Dermis microvascular lymphatic vessel endothelial cell (primary cell): Measurements from ENCODE around the gene NCKAP5. TPM values are rescaled to one million over a fixed set of nuclear protein-coding genes. Genes with fewer than 3 reads are reported as not detected.

Experiments used
- DNase-seq, 2 donors: peaks; one replicate each; pipeline versions ENCODE4 v3.0.0 to v3.0.0-alpha.2; 2010; ENCODE audit warnings: low read depth in 2 of 2
- total RNA-seq: library from RNA; depleted of rRNA; stranded (reverse); fragments of >200 nt; gene quantifications from 2 replicates; pipeline ENCODE4 v1.2.1, GENCODE V29; 2014

NCKAP5 gene
- total RNA-seq, 1 donor from 2014 or later = under 0.01 TPM

- DNase-seq = no peak
Observed at GRCh38 chr2:132641819-132642218, 926.4 kb downstream of the NCKAP5 start.

DNA sequence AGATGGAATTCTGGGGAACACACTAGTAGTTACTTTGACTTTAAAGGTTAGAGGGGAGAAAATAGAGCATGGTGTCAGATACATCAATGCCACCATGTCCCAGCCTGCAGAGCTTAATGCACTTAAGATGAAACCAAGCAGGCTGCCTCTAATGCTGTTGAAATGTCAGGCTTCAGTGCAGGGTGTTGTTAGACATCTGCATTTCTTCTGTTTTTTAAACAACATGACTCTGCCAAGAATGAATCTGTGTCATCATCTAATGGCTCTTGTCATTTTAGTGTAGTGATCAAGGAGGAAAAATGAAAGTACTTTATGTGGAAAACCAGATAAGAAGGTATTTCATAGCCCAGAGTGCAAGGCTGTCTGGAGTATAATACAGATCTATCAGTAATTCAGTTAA, 928.1 kb downstream of the NCKAP5 start:
- DNase-seq = no peak

DNA sequence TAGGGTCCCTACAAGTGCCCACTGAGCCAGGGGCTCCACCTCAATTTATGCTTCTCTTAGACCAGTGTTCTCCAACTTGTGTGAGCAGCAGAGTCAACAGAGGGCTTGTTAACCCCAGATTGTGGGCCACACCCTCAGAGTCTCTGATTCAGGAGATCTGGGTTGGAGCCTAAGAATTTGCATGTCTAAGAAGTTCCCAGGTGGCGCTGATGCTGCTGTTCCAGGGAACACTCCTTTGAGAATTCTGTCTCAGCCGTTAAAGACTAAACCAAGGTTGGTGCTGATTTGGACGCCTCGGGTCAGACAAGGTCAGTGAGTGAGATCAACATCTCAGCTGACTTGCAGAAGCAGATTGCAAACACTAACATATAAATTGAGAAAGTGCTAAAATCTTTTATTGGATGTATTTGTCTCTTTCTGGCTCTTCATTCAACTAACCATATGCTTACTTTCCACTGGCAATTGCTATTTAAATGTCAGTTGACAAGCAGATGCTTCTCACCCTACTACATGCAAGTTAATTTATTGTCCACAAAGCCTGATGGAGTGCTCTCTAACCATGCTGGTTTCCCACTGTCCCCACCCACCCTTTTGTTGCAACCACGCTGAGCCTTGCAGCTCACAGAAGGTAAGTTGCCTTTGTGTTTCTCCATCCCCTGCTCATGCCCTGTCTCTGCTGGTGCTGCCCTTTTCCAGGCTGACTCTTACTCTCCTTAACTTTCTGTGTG, 929.8 kb downstream of the NCKAP5 start:
- no peak for DNase-seq

DNA sequence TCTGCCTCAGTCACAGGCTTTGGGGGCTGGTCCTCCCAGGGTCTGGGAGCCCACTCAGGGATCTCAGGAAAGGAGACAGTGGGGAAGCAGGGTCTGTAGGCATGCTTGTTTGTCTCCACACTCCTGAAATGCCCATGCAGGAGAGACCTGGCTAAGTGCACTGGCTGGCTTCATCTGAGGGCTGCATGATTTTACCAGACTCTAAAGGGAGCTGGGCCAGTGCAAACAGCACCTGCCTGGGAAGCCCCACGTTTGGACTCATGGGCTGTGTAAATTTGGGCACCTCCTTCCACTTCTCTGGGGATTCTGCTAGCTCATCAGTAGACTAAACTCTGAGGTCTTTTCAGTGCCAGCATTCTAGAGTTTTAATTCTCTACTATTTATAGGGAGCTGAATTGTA, 931.9 kb downstream of the NCKAP5 start:
- no peak for DNase-seq

DNA sequence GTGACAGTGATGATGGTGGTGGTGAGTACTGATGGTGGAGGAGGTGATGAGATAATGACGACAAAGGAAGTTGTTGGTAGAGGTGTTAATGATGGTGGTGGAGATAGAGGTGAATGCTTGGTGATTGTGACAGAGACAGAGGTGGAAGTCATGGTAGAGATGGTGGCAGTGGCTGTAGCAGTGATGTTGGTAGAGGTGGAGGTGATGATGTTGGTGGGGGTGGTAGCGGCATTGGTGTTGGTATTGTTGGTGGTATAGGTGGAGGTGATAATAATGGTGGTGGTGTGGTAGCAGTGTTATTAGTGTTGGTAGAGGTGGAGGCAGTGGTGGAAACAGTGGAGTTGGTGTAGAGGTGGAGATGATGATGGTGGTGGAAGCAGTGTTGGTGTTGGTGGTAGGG, 934.6 kb downstream of the NCKAP5 start:
- no peak for DNase-seq

- no peak for DNase-seq
Observed at GRCh38 chr2:132632000-132632649, 936.1 kb downstream of the NCKAP5 start.

DNA sequence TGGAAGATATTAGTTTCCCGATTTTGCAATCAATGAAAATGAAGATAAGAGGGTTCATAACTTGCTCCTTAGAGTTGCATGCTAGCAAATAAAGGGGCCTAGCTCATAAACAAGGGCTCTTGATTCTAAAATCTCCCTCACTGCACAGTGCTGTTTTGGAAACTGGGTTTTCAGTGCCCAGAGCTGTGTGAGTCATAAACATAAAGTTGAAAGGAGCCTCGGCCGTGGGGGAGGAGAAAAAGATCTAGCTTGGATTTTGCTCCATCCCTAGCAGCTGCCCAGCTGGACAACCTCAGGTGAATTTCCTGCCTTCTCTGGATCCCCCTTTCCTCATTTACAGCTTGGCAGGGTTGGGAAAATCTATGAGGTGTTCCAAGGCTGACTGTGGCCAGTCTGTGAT, 940.7 kb downstream of the NCKAP5 start:
- DNase-seq = no peak

- DNase-seq = no peak
Observed at GRCh38 chr2:132623096-132623839, 945.0 kb downstream of the NCKAP5 start.
